GM12875 (cell line): ENCODE measurements around the gene FAM43A.
A peak's percentile ranks its signal among the peaks of the same experiment; 100 is the strongest.

ENCODE experiments used
- H3K4me3 ChIP-seq: one replicate; pipeline ENCODE4 v1.5.1; 2011; ENCODE audit warnings: low read depth, low read length, control low read depth
- CTCF ChIP-seq: IDR thresholded peaks from 2 replicates; pipeline ENCODE4 v1.5.1; 2011; ENCODE audit warnings: low read depth, mild to moderate bottlenecking, control low read depth, inconsistent platforms, low read length, moderate library complexity, borderline replicate concordance; ENCODE audit not compliant: insufficient read depth

The FAM43A gene

DNA sequence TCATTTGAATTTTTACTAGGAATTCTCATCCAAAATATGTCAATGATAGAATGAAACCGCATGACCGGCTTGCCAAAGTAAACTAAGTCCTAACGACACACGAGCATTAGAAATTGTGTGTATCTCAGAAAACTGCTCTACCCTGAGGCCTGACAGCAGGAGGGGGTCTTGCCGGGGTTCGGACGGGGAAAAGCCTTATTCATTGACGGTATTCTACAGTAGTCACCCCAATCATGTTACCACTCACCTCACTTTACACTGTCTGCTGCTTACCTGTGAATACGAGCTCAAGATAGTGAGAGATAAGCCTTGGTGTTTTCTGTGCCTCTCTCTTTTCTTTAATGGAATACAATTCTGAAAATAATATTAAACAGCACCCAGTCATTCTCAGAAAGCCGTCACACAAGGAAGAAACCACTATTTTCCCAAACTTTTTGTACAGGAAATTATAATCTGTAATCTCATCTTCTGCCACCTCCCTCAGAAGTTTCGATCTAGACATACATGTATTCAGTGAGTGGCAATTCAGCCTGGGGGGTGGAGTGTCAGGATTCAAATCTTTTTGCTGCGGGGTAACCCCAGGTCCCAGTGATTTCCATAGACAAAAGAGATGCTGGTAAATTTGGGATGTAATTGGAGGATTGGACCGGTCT, 492 bp upstream of the FAM43A start:
- no peak for TF ChIP-seq CTCF
- H3K4me3 ChIP-seq, result peak overlapping the region; percentile 74

DNA sequence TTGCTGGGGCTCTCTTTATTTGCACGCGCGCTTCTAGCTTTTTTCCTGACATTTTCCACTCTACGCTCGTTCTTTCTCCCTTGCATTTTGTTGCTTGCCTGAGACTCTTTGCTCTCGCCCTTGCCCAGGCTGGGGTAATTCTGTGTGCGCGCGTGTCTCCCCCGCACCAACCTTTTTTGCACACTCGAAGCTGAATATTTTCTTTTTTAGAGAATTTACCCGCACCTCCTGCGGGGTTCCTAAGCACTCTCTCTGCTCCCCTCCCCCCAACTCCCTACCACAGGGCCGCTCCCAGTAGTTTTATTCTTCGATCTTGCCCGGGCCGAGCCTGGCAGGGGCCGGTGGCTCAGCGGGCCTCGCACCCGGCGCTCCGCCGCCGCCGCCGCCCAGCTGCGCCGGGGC, 732 bp downstream of the FAM43A start:
- peak overlapping the region; percentile 74 for H3K4me3 ChIP-seq
- TF ChIP-seq CTCF, result no peak

GRCh38 chr3:194686816-194687637, 1.3 kb downstream of the FAM43A start:
- TF ChIP-seq CTCF, result no peak

GRCh38 chr3:194687638-194688199, 2.0 kb downstream of the FAM43A start:
- peak overlapping the region; percentile 74 for H3K4me3 ChIP-seq

More at GRCh38 chr3:194686816-194687637, 1.3 kb downstream of the FAM43A start:
- H3K4me3 ChIP-seq, result peak overlapping the region; percentile 74

GRCh38 chr3:194688200-194688740, 2.6 kb downstream of the FAM43A start:
- H3K4me3 ChIP-seq, result peak overlapping the region; percentile 74
- TF ChIP-seq CTCF, result no peak

More at GRCh38 chr3:194687638-194688199, 2.0 kb downstream of the FAM43A start:
- peak; percentile 61 for TF ChIP-seq CTCF

GRCh38 chr3:194688946-194689345, 3.3 kb downstream of the FAM43A start:
- TF ChIP-seq CTCF, result no peak
- peak overlapping the region; percentile 74 for H3K4me3 ChIP-seq
